ENCODE results near the gene ZNF891. TPM values are rescaled to one million over a fixed set of nuclear protein-coding genes. Genes with fewer than 3 reads are reported as not detected.

The ZNF891 gene
- total RNA-seq, 1 donor from 2014 or later, result 6.2 TPM

DNA sequence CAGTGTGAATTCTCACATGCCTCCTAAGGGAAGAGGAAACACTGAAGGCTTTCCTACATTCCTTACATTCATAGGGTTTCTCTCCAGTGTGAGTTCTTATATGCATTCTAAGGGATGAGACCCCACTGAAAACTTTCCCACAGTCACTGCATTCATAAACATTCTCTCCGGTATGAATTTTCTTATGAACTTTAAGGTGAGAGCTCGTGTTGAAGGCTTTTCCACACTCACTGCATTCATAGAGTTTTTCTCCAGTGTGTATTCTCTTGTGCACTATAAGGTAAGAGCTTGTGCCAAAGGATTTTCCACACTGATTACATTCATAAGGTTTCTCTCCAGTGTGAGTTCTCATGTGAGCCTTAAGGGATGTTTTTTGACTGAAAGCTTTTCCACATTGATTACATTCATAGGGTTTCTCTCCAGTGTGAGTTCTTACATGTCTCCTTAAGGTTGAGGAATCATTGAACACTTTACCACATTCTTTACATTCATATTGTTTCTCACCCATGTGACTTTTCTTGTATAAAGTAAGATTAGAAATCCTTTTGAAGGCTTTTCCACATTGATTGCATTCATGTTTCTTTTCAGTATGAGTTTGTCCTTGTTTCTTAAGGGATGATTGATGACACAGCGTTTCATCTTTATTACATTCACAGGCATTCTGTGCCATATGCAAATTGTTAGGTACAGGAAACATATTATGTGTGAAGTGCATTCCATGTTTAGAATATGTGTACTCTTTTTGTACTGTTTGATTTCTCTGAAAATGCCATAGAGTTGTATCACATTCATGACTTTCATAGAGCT is 9.5 kb downstream of the ZNF891 start:
- no peak for DNase-seq (ENCODE audit: low spot score in 2 of 2, unreplicated experiment in 2 of 2)
- Mint-ChIP-seq H3K9me3 (peaks cover 75% of the 10 kb centered on the region), H3K4me1 (no peaks in the 10 kb centered on the region), H3K4me3 (no peak overlapping the region), H3K27me3 (ENCODE audit: low read depth) (no peaks in the 10 kb centered on the region), H3K36me3 (peaks cover 88% of the 10 kb centered on the region), H3K27ac (no peak overlapping the region)
- TF ChIP-seq, protein P1, sequence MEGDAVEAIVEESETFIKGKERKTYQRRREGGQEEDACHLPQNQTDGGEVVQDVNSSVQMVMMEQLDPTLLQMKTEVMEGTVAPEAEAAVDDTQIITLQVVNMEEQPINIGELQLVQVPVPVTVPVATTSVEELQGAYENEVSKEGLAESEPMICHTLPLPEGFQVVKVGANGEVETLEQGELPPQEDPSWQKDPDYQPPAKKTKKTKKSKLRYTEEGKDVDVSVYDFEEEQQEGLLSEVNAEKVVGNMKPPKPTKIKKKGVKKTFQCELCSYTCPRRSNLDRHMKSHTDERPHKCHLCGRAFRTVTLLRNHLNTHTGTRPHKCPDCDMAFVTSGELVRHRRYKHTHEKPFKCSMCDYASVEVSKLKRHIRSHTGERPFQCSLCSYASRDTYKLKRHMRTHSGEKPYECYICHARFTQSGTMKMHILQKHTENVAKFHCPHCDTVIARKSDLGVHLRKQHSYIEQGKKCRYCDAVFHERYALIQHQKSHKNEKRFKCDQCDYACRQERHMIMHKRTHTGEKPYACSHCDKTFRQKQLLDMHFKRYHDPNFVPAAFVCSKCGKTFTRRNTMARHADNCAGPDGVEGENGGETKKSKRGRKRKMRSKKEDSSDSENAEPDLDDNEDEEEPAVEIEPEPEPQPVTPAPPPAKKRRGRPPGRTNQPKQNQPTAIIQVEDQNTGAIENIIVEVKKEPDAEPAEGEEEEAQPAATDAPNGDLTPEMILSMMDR (IDR thresholded peaks at IDR 0.05; ENCODE audit: unreplicated experiment), result no peak

GRCh38 chr12:133108150-133108549 is 21.9 kb downstream of the ZNF891 start:
- H3K27ac Mint-ChIP-seq, result no peak overlapping the region
- H3K4me3 Mint-ChIP-seq, result no peak overlapping the region
- TF ChIP-seq, protein P1 (IDR thresholded peaks at IDR 0.05; ENCODE audit: unreplicated experiment), result no peak
- H3K4me1 Mint-ChIP-seq, result no peaks in the 10 kb centered on the region
- H3K36me3 Mint-ChIP-seq, result peaks cover 86% of the 10 kb centered on the region
- H3K9me3 Mint-ChIP-seq, result peaks cover 72% of the 10 kb centered on the region
- no peaks in the 10 kb centered on the region for H3K27me3 Mint-ChIP-seq (ENCODE audit: low read depth)
- DNase-seq (ENCODE audit: low spot score in 2 of 2, unreplicated experiment in 2 of 2), result no peak

DNA sequence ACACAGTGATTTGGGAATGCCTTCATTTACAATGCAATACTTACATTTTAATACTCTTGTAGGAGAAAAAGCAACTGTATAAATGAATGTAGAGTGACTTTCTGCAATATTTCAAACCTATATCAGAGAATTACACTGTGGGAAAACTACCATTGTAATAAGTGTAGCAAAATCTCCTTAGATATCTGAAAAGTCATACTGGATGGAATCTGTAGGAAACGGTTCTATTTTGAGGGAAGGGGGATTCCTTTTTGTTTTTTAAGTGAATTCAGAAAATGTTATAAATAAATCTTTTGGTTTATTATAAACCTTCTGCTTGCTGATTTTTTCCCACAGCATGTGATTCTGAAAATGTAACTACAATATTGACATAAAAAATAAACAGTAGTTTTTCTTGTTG is 23.0 kb downstream of the ZNF891 start:
- no peaks in the 10 kb centered on the region for H3K27me3 Mint-ChIP-seq (ENCODE audit: low read depth)
- no peak overlapping the region for H3K4me3 Mint-ChIP-seq
- no peaks in the 10 kb centered on the region for H3K4me1 Mint-ChIP-seq
- no peak overlapping the region for H3K27ac Mint-ChIP-seq
- DNase-seq (ENCODE audit: low spot score in 2 of 2, unreplicated experiment in 2 of 2), result no peak
- peaks cover 89% of the 10 kb centered on the region for H3K36me3 Mint-ChIP-seq
- TF ChIP-seq, protein P1 (IDR thresholded peaks at IDR 0.05; ENCODE audit: unreplicated experiment), result no peak
- H3K9me3 Mint-ChIP-seq, result peaks cover 75% of the 10 kb centered on the region

- Mint-ChIP-seq H3K27ac (no peak overlapping the region), H3K36me3 (peaks cover 92% of the 10 kb centered on the region), H3K9me3 (peaks cover 78% of the 10 kb centered on the region), H3K4me1 (no peaks in the 10 kb centered on the region), H3K4me3 (no peak overlapping the region), H3K27me3 (ENCODE audit: low read depth) (no peaks in the 10 kb centered on the region)
- DNase-seq (ENCODE audit: low spot score in 2 of 2, unreplicated experiment in 2 of 2), result no peak
- TF ChIP-seq, protein P1 (IDR thresholded peaks at IDR 0.05; ENCODE audit: unreplicated experiment), result no peak
Measured at GRCh38 chr12:133106253-133106652, 23.8 kb downstream of the ZNF891 start.

- no peak for DNase-seq (ENCODE audit: low spot score in 2 of 2, unreplicated experiment in 2 of 2)
- TF ChIP-seq, protein P1 (IDR thresholded peaks at IDR 0.05; ENCODE audit: unreplicated experiment), result no peak
- Mint-ChIP-seq H3K9me3 (peaks cover 79% of the 10 kb centered on the region), H3K27me3 (ENCODE audit: low read depth) (no peaks in the 10 kb centered on the region), H3K27ac (no peak overlapping the region), H3K4me3 (no peak overlapping the region), H3K36me3 (peaks cover 92% of the 10 kb centered on the region), H3K4me1 (no peaks in the 10 kb centered on the region)
Measured at GRCh38 chr12:133105620-133106019, 24.5 kb downstream of the ZNF891 start.
